Stimulated activated CD4-positive, alpha-beta T cell treated with anti-CD3 and anti-CD28 coated beads, Interleukin-15, amount 100 ng/mL, for 48 hours (primary cell): ENCODE results near the gene ZNF503.

Experiments used
- DNase-seq, 2 donors: peaks; one replicate each; pipeline ENCODE4 v3.0.0-alpha.2; 2020; ENCODE audit warnings: low read depth in 2 of 2

Gene ZNF503

DNA sequence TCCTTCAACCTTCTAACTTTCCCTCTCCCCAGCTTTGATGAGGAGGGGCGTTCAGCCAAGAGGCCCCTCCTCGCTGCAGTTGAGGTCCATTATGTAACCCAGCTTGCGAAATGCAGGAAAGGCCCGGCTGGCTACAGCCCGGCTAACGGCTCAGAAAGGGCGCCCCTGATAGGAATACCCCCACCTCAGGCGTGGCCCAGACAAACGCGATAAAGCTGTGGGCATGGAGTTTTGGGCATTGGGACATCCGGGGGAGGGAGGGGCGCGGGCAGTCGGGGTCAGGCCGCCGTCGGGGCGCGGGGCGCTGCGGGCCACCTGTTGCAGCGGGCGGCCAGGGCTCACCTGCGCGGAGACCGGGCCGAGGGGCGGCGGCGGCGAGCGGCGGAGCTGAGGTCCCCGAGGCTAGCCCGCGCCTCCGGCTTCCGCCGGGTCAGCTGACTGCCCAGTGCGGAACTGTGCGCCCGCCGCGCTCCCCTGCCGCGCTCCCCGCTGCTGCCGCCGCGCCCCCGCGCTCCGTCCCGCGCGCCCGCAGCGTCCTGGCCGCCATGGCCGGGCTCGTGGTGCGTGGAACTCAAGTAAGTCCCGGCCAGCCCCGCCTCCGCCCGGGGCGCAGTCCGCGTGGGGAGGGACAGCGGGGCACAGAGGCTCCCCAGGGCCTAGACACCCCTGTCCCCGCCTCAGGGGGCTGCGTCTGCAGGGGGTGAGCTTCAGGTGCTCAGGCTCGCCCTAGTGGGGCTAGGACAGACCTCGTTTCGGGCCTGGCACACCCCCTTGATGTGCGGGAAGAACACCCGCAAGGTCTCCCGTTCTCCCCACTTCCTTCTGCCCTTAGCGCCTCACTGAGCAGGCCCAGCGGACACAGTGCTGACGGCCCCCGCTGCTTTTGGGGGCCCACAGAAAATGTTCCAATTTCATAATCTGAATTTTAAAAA, 29.9 kb upstream of the ZNF503 start, which contains the start of gene LRMDA:
LRMDA (plus strand) TSS at position 445 of the 932 bp plus-strand sequence.
- DNase-seq: no peak

DNA sequence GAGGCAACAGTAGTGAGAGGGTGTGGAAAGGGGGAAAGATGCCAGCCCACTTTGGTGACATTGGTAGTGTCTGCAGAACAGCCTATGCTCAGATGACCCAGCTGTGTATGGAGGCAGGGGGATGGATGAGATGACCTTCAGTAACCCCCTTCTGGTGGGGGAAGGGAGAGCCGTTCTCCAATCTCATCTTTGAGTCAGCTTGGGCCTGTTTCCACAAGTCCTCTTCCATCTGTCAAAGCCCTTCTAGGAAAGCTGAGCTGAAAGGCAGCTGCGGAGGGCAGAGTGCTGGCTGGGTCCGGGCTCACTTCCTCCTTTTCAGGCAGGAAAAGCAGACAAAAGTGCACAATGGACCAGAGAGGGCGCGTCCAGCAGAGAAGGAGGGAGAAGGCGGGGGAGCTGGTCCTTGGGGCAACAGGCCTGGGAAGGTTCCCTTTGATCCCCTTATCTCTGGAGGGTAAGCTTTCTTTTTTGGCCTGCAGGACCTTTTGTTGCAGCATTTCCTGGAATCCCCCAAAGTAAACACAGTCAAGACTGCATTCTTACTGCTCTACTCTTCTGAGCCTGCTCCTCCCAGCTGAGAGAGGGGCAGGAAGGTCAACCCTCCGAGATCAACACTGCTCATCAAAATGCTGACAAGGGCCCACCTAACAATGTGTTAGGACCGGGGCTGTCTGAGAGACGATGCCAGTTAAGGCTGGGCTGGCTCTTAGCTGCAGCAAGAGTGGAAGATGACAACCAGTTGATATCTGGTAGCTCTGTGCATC, 28.6 kb upstream of the ZNF503 start:
- no peak for DNase-seq

DNA sequence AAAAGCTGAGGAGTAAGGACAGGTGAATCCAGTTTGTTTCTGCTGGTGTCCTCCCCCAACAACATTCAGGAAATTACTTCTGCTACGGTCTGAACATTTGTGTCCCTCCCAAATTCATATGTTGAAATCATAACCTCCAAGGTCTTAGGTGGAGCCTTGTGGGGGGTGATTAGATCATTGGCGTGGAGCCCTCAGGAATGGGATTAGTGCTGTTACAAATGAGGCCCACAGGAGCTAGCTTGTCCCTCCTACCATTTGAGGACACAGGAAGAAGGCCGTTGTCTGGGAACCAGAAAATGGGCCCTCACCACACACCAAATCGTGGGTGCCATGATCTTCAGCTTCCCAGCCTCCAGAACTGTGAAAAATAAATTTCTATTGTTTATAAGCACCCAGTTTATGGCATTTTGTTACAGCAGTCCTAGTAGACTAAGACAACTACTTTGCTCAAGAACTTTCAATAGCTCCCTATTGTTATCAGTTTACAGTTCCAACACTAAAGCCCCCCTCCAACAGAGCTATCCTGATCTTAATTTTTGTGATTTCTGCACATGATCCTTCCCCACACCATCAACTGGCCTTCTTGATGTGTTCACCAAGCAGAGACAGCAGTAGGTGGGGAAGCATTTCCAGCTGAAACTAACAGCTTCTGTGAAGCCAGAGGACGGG, 27.7 kb upstream of the ZNF503 start:
- no peak for DNase-seq

DNA sequence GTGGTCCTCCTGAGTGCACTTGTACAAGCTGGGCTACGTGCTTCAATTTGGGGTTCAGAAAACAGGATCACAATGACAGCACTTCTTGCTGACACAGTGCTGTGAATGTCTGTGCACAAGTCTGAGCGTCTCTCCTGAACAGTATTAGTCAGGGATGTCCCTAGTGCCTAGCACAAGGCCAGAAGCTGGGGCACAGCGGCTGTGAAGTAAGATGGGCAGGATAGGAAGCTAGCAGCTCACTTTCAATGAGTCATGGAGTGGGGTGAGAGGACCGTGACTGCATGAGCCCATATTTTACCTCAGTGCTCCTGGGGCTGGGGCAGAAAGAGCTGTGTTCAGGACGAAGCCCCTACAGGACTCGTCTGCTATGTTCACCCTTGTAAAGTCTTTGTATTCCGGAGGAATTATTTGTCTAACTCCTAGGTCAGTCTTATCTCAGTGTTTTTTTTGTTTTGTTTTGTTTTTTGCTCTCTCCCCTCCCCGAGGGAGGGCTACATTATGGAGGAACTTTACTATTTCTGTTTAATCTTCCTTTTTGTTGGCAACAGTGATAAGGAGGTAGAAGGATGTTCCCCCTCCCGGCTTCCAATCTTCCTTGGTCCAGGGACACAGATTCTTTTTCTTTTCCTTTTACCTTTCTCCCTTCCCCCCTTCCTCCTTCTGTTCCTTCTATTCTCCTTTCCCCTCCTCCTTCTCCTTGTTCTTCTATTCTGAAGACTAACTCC, 27.0 kb upstream of the ZNF503 start:
- no peak for DNase-seq

GRCh38 chr10:75427951-75428350, 26.4 kb upstream of the ZNF503 start:
- DNase-seq: no peak

GRCh38 chr10:75426880-75427279, 25.3 kb upstream of the ZNF503 start:
- no peak for DNase-seq

DNA sequence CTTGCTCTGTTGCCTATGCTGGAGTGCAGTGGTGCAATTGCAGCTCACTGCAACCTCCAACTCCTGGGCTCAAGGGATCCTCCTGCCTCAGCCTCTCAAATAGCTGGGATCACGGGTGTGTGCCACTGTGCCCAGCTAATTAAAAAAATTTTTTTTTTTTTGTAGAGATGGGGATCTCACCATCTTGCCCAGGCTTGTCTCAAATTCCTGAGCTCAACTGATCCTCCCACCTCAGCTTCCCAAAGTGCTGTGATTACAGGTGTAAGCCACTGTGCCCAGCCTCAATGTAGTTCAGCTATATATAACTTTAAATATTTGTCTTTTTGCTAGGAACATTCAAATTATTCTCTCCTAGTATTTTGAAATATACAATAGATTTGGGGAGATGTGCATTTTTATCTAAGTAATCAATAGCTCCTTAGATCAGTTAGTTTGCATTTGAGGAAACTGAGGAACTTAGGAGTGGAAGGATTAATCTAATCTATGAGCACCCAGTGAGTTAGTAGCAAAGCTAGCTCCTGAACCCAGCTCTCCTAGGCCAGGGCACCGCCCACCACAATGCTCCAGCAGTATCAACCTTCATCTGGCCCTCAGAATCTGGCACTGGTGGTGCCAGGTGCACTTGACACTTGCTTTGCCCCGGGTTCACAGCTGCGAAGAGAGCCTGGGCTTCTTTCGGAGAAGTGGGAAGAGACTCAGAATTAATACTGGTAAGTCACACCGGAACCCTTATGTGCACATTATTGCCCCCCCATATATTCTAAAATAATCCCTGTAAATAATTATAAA, 23.9 kb upstream of the ZNF503 start:
- DNase-seq: no peak

DNA sequence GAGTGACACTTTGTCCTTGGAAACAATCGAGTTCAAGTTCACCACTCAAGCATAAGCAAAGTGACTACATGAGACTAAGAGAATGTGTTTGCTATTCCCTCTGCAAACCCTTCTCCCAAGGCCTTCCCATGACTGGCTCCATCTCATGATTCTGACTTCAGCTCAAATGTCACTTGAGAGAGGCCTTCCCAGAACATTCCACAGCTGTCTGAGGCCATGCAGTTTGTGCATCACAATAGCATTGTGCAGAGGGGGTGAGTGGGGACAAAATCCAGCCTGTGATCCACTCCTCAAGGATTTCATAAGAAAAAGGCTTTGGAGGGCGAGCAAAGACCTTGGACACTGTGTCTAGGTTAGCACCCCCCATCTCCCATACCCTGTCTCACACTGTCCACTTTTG, 23.0 kb upstream of the ZNF503 start:
- DNase-seq: no peak

GRCh38 chr10:75422913-75423312, 21.3 kb upstream of the ZNF503 start:
- DNase-seq: no peak

DNA sequence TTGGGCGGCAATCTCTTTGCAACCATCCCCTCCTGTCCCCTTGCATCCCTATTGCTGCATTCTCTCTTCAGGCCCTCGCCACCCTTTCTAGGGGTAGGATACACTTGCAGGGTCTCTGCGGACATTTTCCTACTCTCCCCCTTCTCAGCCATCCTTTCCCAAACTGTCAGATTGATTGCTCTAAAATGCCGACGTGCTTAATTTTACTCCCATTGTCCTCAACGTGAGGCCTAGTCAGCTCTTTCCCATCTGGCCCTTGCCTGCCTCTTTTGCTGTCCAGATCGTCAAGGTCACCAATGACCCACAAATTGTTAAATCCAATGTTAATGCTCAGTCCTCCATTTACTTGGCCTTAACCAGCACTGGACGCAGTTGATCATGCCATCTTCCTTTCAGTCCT, 17.1 kb upstream of the ZNF503 start:
- no peak for DNase-seq

DNA sequence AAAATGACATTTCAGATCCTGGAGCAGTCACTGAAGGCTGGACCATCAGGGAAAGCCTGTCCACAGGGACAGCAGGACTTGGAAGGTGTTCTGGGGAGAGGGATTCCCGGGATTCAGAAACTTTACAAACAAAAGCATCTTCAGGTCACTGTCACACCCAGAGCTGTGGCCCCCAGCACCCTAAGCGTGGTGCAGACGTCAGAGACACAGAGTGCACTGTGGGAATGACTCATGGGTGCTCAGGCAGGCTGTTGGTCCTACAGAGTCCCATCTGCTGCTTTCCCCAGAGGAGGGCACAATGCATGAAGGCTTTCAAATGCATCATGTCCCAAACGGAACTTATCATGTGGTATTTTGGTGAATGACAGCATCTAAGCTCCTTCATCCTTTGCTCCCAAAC, 16.7 kb upstream of the ZNF503 start:
- no peak for DNase-seq

GRCh38 chr10:75417522-75417927, 16.0 kb upstream of the ZNF503 start:
- no peak for DNase-seq

- DNase-seq: no peak
These were observed 13.0 kb upstream of the ZNF503 start for GRCh38 chr10:75414527-75414926.

DNA sequence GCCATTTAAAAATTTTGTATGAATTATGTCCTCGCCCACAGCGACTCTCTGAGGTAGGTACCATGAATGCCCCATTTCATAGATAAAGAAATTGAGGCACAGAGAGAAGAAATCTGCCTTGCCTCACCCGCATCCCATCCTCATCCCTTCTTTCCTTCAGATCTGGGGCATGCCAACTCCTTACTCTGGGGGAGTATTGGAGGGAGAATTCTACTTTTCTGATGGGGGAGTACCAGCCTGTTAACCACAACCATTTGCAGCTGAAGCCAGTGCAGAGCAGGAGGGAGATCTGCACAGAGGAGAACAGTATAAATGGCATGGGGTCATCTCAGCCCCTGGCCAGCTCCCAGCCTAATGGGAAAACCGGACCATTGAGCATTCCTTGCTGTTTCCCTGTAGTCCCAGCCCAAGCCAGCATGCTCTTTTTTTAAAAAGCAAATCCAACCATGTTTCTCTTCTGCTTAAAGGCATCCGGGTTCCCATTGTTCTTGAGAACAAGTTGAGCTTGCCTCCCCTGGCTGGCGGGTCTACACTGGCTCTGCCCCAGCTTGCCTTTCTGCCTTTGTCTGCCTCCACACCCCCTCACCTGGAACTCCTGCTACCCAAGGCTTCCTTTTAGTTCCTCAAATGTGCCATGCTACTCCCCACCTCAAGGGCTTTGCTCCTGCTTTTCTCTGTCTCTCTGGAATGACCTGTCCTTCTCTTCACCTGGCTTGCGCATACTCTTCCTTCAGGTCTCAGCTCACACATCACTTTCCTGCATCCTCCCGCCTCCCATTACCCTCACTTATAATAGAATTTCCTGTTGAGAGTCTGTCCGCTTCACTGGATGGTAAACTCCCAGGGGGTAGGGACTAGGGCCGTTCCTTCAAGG, 8.8 kb upstream of the ZNF503 start:
- no peak for DNase-seq

DNA sequence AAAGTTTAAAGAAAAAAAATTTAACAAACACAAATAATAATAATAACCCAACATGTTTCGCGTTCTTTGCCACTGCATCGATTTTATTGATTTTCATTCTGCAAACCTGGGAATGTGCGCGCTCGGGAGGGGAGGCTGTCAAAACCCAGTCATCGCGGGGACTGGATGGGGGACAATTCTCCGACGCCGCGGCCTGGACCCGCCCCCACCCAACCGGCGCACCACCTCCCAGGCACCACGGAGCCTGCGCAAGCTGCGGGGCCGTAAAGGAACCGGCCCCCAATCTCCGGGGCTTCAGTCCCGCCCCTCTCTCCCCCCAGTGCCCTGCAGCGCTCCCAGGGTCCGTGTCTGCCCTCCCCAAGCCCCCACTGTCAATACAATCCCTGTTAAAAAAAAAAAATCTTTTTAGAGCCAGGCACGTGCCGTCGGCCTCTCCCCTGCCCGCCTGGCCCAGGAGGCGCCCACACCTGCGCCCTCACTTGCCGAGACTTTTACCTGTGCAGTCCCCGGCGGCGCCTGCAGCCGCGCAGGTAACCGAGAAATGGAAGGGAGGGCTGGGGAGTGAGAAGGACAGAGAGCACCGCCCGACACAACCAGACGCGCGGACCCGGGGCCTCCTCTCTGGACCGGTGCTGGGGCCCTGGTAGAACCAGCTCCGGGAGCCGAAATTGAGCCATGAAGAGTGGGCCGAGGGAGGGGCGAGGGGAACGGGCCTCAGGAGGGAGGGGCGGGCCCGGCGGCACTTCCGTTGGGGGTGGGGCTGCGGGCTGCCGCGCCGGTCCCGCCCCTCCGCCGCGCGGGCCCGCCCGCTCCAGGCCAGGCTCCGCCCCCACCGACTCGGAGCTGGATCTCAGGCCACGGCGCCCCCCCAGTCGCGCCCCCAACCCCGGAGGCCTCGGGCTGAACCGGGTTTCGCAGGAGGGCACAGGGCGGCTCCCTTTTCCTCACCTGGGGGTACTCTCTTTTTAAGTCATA, 7.6 kb upstream of the ZNF503 start:
- DNase-seq: no peak

DNA sequence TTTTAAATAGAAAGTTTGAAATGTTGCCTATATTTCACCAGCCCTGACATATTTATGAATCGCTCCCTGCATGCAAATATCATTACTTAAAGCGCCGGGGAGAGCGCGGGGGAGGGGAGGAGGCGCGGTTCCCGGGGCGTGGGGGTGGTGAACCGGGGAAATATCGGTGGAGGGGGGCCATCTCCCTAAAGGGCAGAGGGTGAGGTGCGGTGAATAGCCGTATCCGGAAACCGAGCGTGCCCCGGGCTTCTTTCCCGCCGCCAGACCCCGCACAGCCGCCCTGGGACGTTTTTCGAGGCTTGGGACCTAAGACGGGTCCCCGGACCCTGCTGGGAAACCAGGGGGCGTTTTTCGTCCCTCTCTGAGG, 6.9 kb upstream of the ZNF503 start:
- DNase-seq: no peak

DNA sequence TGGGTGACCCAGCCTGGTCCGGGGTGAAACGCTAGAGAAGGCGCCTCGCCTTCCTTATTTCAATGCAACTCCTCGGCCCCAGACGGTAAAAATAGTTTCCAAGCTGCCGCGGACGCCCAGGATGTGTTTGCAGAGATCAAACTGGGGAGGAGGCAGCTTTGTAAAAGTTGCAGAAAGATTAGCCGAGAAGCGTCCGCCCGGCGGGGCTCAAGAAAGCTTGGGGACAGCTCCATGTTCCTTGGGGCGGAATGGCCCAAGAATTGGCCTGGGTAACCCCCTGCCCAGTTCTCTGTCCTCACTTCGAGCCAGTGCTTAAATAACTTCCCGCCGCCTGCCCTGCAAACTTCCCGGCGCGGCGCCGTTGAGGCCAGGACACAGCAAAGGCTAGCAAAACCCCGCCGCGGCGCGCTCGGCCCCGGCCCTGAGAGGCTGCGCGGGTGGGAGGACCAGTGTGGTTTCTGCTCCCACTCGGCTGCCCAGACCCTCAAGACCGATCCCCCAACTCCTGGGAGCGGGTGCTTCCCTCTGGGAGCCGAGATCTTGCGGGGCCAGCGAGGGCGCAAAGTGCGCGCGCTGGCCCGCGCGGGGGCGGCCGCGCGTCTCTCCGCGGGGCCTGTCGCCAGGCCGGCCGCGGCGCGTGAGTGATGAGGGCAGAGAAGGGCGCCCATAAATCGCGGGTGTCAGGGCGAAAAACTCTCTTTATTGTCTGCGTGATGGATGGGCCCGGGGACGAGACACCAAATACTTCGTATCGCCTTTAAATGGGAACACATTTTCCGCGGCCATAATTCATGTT, 6.3 kb upstream of the ZNF503 start:
- no peak for DNase-seq

DNA sequence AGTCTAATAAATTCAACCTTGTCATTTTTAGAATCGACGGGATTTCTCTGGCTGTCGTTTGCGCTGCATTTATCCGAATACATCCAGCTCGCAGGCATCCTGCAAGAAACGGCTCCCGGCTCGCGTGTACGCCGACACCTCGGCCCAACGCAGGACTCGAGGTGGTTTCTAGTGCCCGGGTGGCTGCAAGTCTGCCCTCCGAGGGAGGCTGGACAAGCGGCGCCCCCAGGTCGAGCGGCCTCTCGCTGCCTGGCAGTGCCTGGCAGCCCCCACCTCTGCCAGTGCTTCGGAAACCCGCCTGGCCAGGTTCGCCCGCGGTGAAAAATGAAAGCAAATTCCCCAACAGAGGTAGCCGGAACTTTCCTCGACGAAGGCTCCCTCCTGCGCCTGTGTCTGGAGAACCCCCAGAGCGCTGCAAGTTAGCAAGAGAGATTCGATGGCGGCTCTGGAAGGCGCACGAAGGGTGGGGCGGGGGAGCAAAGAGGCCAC, 5.7 kb upstream of the ZNF503 start:
- no peak for DNase-seq
